B cell (primary cell): ENCODE measurements around the gene SCARB2. TPM values are rescaled to one million over a fixed set of nuclear protein-coding genes. Genes with fewer than 3 reads are reported as not detected.

Source experiments
- ATAC-seq: fragments of 200-7000 bp; cut with Tn5 transposase; one replicate; pipeline ENCODE4 v1.10.0; 2021; ENCODE audit warnings: low read depth, mild to moderate bottlenecking, moderate number of reproducible peaks, moderate library complexity
- CTCF ChIA-PET: fragments of 350-600 bp; sonication (Branson Sonifier 250); formaldehyde crosslinking; loops from one replicate; lab custom pipeline; 2021; ENCODE audit warnings: antibody characterized with exemption, inconsistent platforms; lab: Charles Lee
- POLR2A ChIA-PET: fragments of 350-600 bp; sonication (Branson Sonifier 250); formaldehyde crosslinking; loops from one replicate; lab custom pipeline; 2021; ENCODE audit warnings: antibody characterized with exemption; lab: Charles Lee
- DNase-seq: peaks from one replicate; pipeline ENCODE4 v3.0.0; 2013
- H2AFZ ChIP-seq: 2 replicates; pipeline ENCODE4 v1.6.1; 2012; ENCODE audit warnings: mild to moderate bottlenecking, low read depth, low read length; ENCODE audit not compliant: insufficient read depth, poor library complexity, severe bottlenecking
- H3K27ac ChIP-seq, 2 donors: 1 replicate in 1 of 2; 2 replicates in 1 of 2; pipeline ENCODE4 v1.5.1; 2012 to 2013; ENCODE audit warnings: low read length in 2 of 2, mild to moderate bottlenecking in 2 of 2, moderate library complexity in 1 of 2
- H3K27me3 ChIP-seq, 4 experiments: fragments of 200-600 bp in 1 of 4; sonication (generic) in 1 of 4; replicated peaks in 1 of 4; 1 replicate in 2 of 4; 2 replicates in 2 of 4; pipeline versions ENCODE4 v1.6.1 to v1.7.0; 2013 to 2016; ENCODE audit warnings: low read length in 3 of 4, mild to moderate bottlenecking in 2 of 4, mixed read lengths in 1 of 4, moderate library complexity in 1 of 4; ENCODE audit not compliant: insufficient read depth in 4 of 4, control insufficient read depth in 3 of 4; ENCODE audit errors: control extremely low read depth in 1 of 4
- H3K36me3 ChIP-seq, 2 experiments: replicated peaks in 1 of 2; 1 replicate in 1 of 2; 2 replicates in 1 of 2; pipeline versions ENCODE4 v1.6.1 to v1.7.1; 2013; ENCODE audit warnings: low read length in 1 of 2; ENCODE audit not compliant: insufficient read depth in 2 of 2, control insufficient read depth in 1 of 2; ENCODE audit errors: control extremely low read depth in 1 of 2, extremely low read depth in 1 of 2
- H3K4me1 ChIP-seq, 2 donors: fragments of 200-600 bp in 1 of 2; sonication (generic) in 1 of 2; 1 replicate in 1 of 2; 2 replicates in 1 of 2; pipeline versions ENCODE4 v1.5.1 to v1.6.1; 2013 to 2017; ENCODE audit warnings: low read length in 2 of 2; ENCODE audit not compliant: control insufficient read depth in 2 of 2, insufficient read depth in 2 of 2
- H3K4me2 ChIP-seq: replicated peaks from 2 replicates; pipeline ENCODE3; 2012; ENCODE audit warnings: mild to moderate bottlenecking, low read depth, low read length; ENCODE audit not compliant: poor library complexity, severe bottlenecking
- H3K4me3 ChIP-seq, 5 experiments: fragments of 200-600 bp in 1 of 5; sonication (generic) in 1 of 5; 1 replicate in 3 of 5; 2 replicates in 2 of 5; pipeline versions ENCODE4 v1.5.1 to v1.7.0; 2011 to 2016; ENCODE audit warnings: low read length in 4 of 5, mild to moderate bottlenecking in 4 of 5, low read depth in 2 of 5, control low read depth in 1 of 5, moderate library complexity in 1 of 5; ENCODE audit not compliant: insufficient read depth in 1 of 5; ENCODE audit errors: control extremely low read depth in 1 of 5, extremely low read depth in 1 of 5
- H3K79me2 ChIP-seq: fragments of 200-600 bp; sonication (generic); one replicate; pipeline ENCODE4 v1.6.0; 2016; ENCODE audit warnings: low read length; ENCODE audit not compliant: control insufficient read depth, insufficient read depth
- H3K9ac ChIP-seq: fragments of 200-600 bp; sonication (generic); 2 replicates; pipeline ENCODE4 v1.6.1; 2017; ENCODE audit warnings: mild to moderate bottlenecking, low read length, moderate library complexity
- H3K9me3 ChIP-seq, 3 donors: one replicate each; pipeline versions ENCODE4 v1.6.1 to v1.7.1; 2013; ENCODE audit warnings: low read length in 2 of 3; ENCODE audit not compliant: control insufficient read depth in 2 of 3, insufficient read depth in 1 of 3; ENCODE audit errors: control extremely low read depth in 1 of 3
- H4K20me1 ChIP-seq: 2 replicates; pipeline ENCODE4 v1.6.0; 2012; ENCODE audit warnings: mild to moderate bottlenecking, low read length; ENCODE audit not compliant: insufficient read depth, control insufficient read depth, poor library complexity, severe bottlenecking
- H3K27ac Mint-ChIP-seq: one replicate; pipeline ENCODE4 v1.8.0; 2021; ENCODE audit warnings: mixed read lengths
- H3K27me3 Mint-ChIP-seq: one replicate; pipeline ENCODE4 v1.8.0; 2021; ENCODE audit warnings: mixed read lengths
- H3K4me1 Mint-ChIP-seq: one replicate; pipeline ENCODE4 v1.8.0; 2021; ENCODE audit warnings: mixed read lengths
- H3K4me3 Mint-ChIP-seq: one replicate; pipeline ENCODE4 v1.8.0; 2021; ENCODE audit warnings: mixed read lengths
- H3K9me3 Mint-ChIP-seq: one replicate; pipeline ENCODE4 v1.8.0; 2022; ENCODE audit warnings: mixed read lengths; ENCODE audit not compliant: insufficient read depth
- EZH2 ChIP-seq: IDR thresholded peaks from 2 replicates; pipeline ENCODE4 v1.6.1; 2012; ENCODE audit warnings: borderline replicate concordance, low read depth, mild to moderate bottlenecking, moderate library complexity, low read length; ENCODE audit not compliant: insufficient read depth, poor library complexity, severe bottlenecking
- WGBS: methylation state at CpG from one replicate; pipeline ENCODE4 v1.1.5; 2013; ENCODE audit warnings: missing lambda C conversion rate; ENCODE audit not compliant: insufficient coverage; 5-methylcytosine and 5-hydroxymethylcytosine counted together
- intact Hi-C: fragments of 100-400 bp; cut with micrococcal nuclease; formaldehyde crosslinking; loops from one replicate; pipeline ENCODE4 v1.10.0; 2022
- polyA plus RNA-seq: library from polyadenylated mRNA; depleted of rRNA; stranded (reverse); fragments of >200 nt; gene quantifications from 2 replicates; pipeline ENCODE4 v1.2.3, GENCODE V29; 2012
- total RNA-seq, 2 donors: library from RNA; stranded (reverse); fragments of 120-200 nt in 1 of 2; gene quantifications; 1 replicate in 1 of 2; 2 replicates in 1 of 2; pipeline versions ENCODE4 v1.2.3 to v1.2.4, GENCODE V29; 2013 to 2022
- TF ChIP-seq, protein P1 (sequence below): fragments of 200-600 bp; IDR thresholded peaks from one replicate; pipeline ENCODE4 v1.8.0; 2022; ENCODE audit warnings: antibody characterized with exemption, mild to moderate bottlenecking

Gene SCARB2
- total and polyA plus RNA-seq, 2 donors (not counting 1 experiment from before 2014, with no cell fraction given), result 7.8 to 30.3 TPM

DNA sequence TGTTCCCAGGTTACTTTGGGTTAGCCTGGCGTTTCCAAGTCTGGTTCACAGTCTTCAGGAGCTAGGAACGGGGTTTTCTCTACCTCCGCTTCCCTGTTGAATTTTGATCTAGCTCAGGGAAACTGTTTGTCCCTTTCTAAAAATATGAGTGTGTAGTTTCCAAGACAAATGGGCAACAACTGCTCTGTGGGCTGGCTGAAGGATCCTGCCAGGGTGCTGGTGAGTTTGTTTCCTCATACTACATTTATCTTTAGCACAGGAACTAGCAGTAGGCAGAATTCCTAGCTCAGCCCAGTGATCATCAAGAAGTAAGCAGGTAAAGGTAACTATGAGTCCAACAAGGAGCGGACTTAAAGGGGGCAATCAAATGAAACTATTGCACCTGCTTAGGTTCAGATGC lies 24.6 kb upstream of the SCARB2 start:
- CTCF ChIA-PET, result no interaction called here
- ATAC-seq, result no peak
- H3K9me3 Mint-ChIP-seq, result peaks cover 21% of the 10 kb centered on the region

DNA sequence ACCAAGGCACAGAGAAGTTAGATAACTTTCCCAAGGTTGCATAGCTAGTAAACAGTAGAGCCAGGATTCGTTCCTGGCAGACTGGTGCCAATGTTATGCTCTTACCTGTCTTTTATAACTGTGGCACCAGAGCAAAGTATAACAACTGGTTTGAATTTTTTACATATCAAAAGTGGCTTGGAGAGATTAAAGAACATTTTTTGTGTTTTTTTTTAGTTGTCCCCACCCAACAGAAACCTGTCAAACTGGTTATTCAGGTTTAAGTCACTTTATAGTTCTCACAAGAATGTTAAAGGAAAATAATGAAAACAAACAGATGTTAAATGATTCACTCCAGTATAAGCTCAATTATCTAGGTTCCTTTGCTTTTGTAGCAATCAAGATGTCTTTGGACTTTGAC lies 22.3 kb upstream of the SCARB2 start:
- CTCF ChIA-PET, result no interaction called here

More for the DNA sequence above, 24.6 kb upstream of the SCARB2 start:
- Histone ChIP-seq H3K27me3 (no peaks in the 10 kb centered on the region), H4K20me1 (no peaks in the 10 kb centered on the region), H3K36me3 (no peaks in the 10 kb centered on the region), H3K4me3 (no peak overlapping the region), H2AFZ (no peak overlapping the region), H3K79me2 (no peaks in the 10 kb centered on the region), H3K4me2 (no peak overlapping the region), H3K4me1 (no peaks in the 10 kb centered on the region), H3K27ac (no peak overlapping the region), H3K9ac (no peak overlapping the region), H3K9me3 (peaks cover 2 to 12% (median 8%) of the 10 kb centered on the region in 3 donors)
- DNase-seq, result no peak
- H3K4me1 Mint-ChIP-seq, result no peaks in the 10 kb centered on the region
- TF ChIP-seq, protein P1, sequence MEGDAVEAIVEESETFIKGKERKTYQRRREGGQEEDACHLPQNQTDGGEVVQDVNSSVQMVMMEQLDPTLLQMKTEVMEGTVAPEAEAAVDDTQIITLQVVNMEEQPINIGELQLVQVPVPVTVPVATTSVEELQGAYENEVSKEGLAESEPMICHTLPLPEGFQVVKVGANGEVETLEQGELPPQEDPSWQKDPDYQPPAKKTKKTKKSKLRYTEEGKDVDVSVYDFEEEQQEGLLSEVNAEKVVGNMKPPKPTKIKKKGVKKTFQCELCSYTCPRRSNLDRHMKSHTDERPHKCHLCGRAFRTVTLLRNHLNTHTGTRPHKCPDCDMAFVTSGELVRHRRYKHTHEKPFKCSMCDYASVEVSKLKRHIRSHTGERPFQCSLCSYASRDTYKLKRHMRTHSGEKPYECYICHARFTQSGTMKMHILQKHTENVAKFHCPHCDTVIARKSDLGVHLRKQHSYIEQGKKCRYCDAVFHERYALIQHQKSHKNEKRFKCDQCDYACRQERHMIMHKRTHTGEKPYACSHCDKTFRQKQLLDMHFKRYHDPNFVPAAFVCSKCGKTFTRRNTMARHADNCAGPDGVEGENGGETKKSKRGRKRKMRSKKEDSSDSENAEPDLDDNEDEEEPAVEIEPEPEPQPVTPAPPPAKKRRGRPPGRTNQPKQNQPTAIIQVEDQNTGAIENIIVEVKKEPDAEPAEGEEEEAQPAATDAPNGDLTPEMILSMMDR, result no peak
- H3K27ac Mint-ChIP-seq, result no peak overlapping the region
- peaks cover 14% of the 10 kb centered on the region for H3K27me3 Mint-ChIP-seq
- 90% methylated on average over 2 of the region's 4 CpGs for WGBS
- POLR2A ChIA-PET, result no interaction called here
- intact Hi-C loops, result no loop called here
- no peak overlapping the region for H3K4me3 Mint-ChIP-seq

More for the DNA sequence above, 22.3 kb upstream of the SCARB2 start:
- Histone ChIP-seq H3K36me3 (no peaks in the 10 kb centered on the region), H3K27ac (no peak overlapping the region), H3K9me3 (peaks cover 1 to 8% (median 8%) of the 10 kb centered on the region in 3 donors), H3K4me3 (no peak overlapping the region), H3K4me2 (no peak overlapping the region), H4K20me1 (no peaks in the 10 kb centered on the region), H3K79me2 (no peaks in the 10 kb centered on the region), H3K27me3 (no peaks in the 10 kb centered on the region), H3K9ac (no peak overlapping the region), H3K4me1 (no peaks in the 10 kb centered on the region), H2AFZ (no peak overlapping the region)
- Mint-ChIP-seq H3K4me1 (no peaks in the 10 kb centered on the region), H3K4me3 (no peak overlapping the region), H3K9me3 (peaks cover 20% of the 10 kb centered on the region), H3K27me3 (no peaks in the 10 kb centered on the region), H3K27ac (no peak overlapping the region)
- ATAC-seq (no peak), DNase-seq (no peak)
- POLR2A ChIA-PET, result no interaction called here
- TF ChIP-seq, protein P1, result no peak
- no peak for TF ChIP-seq EZH2
- 71% methylated on average over 1 of the region's 1 CpG for WGBS
- intact Hi-C loops, result no loop called here
